DMS53 (cell line): Measurements from ENCODE around the gene MCTP1.

Experiments used
- DNase-seq: peaks from one replicate; lab custom pipeline; 2025; lab: John Stamatoyannopoulos, UW

The MCTP1 gene

DNA sequence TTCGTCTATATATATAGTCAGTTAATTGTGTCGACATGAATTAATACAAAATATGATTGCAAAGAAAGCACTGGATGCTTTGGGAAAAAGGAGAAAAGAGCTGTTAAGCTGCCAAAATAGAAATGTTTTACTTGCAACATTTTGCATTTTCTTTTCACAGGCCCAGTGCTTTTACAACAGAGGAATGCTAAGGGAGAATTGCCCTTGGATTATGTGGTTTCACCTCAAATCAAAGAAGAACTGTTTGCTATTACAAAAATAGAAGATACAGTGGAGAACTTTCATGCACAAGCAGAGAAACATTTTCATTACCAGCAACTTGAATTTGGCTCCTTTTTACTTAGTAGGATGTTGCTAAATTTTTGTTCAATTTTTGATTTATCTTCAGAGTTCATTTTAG is 590.2 kb downstream of the MCTP1 start:
- DNase-seq = no peak

DNA sequence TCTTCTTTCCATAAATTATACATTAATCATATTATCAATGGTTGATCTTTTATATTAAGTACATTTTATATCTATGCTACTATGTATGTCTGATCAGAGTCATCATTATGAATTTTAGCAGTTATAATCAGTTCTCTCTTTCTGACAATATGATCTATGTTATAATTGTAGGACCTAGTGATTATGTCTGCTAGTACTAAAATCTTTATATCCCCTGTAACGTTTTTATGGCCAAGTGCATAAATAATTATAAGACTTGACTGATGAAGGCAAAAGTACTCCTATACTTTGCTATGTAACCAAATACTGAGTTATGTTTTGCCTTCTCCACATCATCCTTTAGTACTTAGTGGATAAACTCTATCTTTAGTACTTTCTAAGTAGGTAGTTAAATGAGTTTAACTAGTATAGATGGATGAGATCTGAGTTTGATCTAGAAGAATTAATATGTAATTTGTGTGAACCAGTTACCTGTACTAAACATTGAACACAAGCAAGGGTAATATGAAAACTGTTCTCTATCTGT is 591.0 kb downstream of the MCTP1 start:
- DNase-seq = no peak

DNA sequence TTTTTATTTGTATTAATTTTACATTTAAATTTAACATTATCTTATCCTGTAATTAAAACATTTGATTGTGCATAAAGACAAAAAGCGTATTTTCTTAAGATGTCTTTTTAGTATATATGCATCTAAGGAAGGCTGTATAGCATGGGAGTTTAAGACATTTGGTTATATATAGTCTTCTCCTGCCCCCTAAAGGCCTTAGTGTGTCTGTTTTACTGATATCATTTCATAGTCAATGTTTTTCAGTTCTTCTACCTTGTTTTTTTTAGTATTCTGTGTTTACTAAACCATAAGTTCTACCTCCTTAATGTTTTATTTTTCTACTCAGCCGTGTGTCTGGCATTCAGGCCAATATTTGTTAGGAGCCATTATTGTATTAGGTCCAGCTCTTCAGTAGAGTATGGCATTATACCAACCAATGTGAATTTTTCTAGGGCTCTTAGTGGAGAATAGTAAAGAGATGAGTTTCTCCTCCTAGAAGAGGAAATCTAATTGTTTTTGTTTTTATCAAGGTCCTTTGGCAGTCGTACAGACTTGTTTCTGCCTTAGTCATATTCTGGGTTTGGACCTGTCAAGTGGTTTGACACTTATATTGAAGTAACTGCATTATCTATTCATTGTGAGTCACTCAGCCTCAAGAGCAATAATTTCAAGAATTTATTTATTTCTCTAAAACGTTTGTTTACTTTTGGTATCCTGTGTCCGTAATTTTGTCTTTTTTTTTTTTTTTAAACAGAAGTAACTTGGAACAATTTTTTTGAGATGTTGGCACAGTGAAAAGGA is 591.7 kb downstream of the MCTP1 start:
- DNase-seq = peak; percentile 74

DNA sequence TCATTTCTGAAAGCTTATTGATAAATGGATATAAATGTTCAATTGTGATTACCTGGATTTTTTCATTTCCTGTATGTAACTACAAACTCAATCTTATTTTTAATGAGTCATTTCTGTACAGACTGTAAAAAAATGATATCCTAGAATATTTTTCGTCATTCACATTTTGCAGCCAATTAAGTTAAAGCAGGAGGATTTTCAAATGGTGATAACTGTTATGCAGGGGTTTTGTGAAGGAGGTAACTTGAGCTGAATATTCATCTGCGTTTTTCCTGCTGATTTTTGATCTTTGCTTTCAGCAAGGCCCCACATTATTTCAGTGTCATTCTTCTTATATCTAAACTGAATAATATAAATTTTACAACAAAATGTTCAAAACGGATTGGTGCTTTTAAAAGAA is 592.3 kb downstream of the MCTP1 start:
- no peak for DNase-seq

DNA sequence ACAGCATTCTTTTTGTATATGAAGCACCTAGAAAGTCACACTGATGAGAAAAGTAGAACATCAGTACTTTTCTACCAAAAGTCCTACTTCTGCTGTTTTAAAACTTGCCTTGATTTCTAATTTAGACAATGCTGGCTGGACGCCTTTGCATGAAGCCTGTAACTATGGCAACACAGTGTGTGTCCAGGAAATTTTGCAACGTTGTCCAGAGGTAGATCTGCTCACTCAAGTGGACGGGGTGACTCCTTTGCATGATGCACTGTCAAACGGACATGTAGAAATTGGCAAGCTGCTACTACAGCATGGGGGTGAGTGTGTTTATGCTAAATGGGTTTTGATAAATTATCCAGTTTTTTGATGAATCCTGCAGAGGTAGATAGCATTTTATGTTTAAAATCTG is 592.9 kb downstream of the MCTP1 start:
- peak; percentile 86 for DNase-seq

DNA sequence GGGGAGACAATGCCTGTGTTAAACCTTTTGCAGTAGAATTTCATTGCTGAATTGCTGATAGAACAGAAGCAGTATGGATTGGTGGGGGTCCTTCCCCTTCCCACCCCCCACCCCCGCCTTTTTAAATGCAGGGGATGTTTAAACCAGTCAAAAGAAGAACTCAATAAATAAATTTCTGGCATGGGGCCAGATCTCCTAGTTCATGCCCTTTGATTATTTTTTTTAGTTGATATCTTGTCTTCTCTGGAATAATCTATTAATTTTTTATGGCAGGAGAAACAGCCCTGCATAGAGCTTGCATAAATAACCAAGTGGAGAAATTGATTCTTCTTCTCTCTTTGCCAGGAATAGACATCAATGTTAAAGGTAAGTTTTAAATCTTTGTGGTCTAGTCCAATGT is 593.6 kb downstream of the MCTP1 start:
- DNase-seq = peak; percentile 23

DNA sequence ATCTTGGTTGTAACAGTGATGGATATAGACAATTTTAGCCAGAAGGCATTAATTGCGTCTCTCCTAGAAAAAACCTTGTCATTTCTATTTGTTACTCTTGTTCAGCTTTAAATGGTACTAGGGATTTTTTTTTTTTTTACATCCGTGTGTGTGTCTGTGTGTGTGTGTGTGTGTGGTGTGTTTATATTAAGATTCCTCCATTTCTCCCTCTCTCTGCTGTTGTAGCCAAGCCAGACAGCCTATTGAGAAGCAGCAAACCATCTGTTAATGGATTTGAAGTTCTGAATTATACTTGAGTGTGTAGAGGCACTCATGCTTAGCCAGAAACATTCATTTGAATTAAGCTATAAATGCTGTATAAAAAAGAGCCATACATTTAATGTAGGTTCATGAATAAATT is 594.1 kb downstream of the MCTP1 start:
- peak; percentile 69 for DNase-seq

DNA sequence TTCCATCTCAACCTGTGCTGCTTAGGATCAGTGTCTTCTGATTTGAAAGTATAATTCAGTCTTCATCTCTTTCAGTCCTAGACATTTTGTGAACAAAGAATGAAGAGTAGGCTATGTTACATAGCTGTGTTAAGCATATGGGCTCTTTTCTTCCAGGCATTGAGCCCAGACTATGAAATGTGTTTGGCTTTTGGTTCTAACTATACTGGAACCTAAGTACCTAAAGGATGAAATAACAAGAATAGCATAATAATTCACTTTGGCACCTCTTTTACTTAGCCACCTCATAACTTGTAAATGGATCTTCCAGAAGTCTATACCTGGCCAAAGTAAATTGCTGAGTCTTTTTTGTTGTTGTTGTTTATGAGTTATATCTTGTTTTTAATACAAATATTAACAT is 595.0 kb downstream of the MCTP1 start:
- no peak for DNase-seq

DNA sequence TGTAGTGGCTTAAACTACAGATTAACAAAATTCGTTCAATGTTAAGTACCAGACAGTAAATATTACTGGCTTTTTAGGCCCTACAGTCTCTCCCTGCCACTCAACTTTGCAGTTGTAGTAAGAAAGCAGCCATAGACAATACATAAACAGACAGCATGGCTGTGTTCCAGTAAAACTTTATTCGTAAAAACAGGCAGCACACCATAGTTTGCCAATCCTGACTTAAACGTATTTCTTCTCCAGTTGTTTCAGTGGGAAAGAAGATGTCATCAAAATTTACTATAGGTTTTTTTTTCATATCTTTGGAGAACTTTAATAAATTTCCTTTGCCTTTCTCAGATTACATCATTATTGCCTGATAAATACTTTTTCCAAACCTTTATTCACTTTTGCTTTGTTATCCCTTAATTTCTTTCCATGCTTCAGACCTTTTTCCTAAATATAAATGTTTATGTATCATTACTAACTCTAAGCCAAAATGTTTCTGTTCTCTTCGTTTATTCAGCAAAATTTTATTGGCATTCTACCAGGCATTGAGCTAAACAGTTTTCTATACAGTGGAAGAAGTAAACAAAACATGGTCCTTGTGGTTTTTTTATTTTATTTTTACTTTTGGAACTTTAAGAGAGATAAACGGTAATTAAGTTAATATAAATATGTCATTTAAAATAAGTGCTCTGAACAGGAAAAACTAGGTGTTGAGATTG is 601.9 kb downstream of the MCTP1 start:
- DNase-seq = no peak

DNA sequence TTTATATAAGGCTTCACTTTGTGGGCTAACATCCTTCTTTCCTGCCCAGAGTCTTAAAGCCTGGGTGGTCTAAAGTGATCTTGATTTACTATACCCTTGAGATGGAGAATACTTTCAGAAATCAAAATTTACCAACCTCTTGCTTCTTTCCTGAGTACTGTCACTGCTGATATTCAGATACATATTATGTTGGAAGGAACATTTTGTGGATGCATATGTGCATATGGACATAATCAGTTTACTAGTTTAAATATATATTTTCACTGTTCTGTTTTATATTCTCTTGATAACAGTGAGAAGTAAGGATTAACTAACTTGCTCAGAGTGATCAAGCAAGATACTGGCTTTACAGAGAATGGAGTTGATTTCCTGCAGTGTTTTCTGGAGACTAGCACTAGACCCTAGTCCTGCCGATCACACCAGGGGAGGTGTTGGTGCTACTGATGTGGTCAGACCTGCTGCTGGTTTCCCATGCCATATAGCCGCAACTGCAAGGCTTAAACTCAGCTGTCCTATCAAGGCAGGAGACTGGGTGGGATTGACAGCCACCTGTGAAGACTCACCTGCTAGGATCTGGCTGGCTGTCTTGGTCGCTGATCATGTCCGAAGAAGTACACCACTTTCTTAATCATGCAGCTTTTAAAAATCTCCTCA is 608.8 kb downstream of the MCTP1 start:
- no peak for DNase-seq

DNA sequence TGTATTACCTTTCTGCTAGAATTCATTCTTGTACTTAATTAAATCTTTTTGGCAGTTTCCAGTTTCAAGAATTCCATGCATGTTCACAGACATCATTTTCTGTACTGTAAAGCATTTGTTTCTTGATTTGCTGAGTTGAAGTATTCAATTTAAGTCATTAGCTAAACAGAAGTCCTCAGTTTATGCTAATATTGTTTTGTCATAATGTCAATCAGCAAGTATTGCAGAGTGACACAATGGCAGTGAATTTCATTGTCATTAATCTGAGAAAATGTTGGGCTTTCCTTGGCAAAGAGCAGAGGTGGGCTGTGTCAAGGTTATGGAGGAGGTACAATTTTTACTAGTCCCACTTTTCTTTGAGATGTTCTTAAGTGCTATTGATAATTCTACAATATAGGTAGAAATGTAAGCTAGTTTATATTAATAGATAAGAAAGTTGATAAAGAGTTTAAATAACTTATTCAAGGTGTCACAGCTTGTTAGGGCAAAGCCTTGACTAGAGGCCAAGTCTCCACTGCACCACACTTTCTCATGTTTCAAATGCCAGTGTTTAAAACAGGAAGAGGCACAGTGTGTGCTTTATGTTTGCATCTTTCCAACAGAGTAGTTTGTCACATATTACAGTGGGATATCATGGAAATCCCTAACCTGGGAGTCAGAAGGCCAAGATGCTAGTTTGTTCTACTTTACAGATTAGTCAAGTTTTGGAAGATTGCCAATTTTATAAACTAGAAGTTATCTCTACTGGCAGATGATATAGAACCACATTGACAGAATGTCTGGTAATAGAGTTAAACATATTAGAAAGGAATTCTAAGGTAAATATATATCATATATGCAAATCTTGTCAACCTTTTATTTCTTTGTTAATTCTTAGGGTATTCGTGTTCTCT is 610.2 kb downstream of the MCTP1 start:
- DNase-seq = peak; percentile 14

DNA sequence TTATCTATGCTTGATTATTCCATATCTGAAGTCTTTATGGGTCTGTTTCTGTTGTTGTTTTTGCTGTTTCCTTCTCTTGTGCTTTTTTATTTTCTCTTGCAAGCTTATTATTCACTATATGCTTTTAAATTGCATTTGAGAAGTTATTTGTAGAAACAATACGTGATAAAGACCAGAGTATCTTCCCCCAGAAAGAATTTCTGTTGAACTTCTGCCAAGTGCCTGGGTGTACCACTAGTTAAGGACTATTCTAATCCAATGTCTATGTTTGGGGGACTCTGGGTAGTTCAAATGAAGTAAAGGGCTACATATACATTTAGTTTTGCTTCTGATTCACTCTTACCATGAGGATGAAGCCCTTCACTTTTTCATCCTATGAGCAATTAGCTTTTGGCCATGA is 612.1 kb downstream of the MCTP1 start:
- DNase-seq = no peak

DNA sequence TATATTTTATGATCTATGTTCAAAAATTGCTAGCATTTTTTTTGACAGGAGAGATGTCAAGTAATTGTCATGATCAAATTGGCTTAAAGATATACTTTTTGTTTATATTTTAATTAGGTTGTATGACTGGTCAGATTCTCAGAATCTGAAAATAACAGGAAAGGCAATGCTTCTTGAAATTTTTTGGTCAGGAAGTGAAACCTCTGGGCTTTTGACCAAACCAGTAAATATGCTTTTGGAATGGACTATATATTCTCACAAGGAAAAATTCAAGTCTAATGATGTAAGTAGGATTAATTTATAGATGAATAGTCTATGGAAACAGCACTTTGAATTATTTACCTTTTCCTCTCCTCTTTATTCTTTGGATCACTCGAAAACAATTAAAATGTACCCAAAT is 614.2 kb downstream of the MCTP1 start:
- no peak for DNase-seq

DNA sequence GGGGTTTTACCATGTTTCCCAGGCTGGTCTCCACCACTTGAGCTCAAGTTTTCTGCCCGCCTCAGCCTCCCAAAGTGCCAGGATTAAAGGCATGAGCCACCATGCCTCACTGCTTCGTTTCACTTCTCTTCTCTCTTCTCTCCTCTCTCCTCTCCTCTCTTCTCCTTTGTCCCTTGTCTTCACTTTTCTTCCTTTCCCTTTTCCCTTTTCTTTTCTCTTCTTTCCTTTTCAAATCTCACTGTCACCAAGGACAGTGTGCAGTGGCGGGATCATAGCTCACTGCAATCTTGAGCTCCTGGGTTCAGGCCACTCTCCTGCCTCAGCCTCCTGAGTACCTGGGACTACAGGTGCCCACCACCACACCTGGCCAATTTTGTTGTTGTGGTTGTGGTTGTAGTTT is 617.0 kb downstream of the MCTP1 start:
- DNase-seq = no peak

DNA sequence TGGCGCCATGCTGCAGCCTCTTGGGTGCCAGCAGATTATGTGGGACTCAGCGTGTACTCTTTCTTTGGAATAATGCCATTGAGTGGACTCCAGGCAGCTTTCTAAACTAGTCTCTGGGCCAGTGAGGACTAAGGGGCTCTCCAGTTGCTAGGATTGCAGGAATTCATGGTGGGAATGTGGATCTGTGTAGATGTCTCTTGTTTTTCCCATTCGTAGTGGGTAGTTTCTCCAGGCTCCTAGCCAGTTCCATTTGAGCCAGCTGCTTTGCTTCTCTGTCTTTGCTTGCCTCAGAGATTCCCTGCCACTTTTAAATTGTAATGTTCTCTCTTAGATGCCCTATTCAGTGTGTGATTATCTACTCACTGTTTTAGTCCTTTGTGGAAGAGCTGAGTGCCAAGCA is 623.8 kb downstream of the MCTP1 start:
- DNase-seq = no peak

DNA sequence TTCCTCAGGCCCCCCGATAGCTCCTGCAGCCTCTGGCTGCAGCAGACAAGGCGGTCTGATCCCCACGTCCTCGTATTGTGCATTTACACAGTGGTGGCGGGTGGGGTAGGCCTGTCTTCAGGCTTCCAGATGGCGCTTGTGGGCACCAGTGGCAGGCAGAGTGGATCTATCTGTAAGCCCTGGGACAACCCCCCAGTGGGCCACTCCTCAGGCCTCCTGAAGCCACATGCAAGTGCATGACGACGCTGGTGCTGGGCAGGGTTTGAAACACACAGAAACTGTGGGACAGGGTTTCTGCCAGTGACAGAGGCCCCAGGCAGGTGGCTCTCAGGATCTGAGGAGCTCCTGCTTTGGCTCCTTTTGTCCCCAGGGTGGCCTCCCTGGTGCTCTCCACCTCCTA is 624.4 kb downstream of the MCTP1 start:
- DNase-seq = no peak

DNA sequence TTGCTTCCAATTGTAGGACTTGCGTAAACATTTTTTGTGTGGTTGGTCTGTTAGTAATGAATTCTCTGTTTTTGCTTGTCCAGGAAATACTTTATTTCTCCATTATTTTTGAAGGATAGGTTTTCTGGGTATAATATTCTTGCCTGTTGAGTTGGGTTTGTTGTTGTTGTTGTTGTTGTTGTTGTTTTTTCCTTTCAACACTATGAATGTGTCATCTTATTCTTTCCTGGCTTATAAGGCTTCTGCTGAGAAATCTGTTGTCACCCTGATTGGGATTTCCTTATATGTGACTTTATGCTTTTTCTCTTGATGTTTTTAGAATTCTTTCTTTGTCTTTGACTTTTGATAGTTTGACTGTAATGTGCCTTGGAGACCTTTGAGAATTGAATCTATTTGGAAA is 626.6 kb downstream of the MCTP1 start:
- DNase-seq = no peak
